Measurements from ENCODE around the gene HNRNPK. TPM values are rescaled to one million over a fixed set of nuclear protein-coding genes. Genes with fewer than 3 reads are reported as not detected.

HNRNPK gene
- total and polyA plus RNA-seq, 2 of the 4 experiments (the other 2 are of a cell fraction) = 422 to 458 TPM

GRCh38 chr9:83932011-83932410 is 48.0 kb downstream of the HNRNPK start:
- ChIA-PET POLR2A (ENCODE audit: unreplicated experiment) (no interaction called here), CTCF (no interaction called here)
- no peak overlapping the region for H3K56ac ChIP-seq (ENCODE audit: extremely low read depth, insufficient read depth, low read length)
- no peaks in the 10 kb centered on the region for H4K20me1 ChIP-seq (ENCODE audit: insufficient read depth, low read length)
- no peak overlapping the region for H3K4me2 ChIP-seq (ENCODE audit: low read depth, low read length)
- in situ Hi-C loops (cut with MboI; ENCODE audit: low sequenced_read_pairs) (no loop called here), intact Hi-C loops (cut with micrococcal nuclease) (loop anchor here (10.0 kb wide), 1 partner anchor 1683 kb away; no protein-coding TSS in a partner anchor), dilution Hi-C loops (cut with HindIII; ENCODE audit: low sequenced_read_pairs, unreplicated experiment) (no loop called here)
- H2BK5ac ChIP-seq (ENCODE audit: low read depth, low read length, poor library complexity, severe bottlenecking) = no peak overlapping the region
- no peaks in the 10 kb centered on the region for H3K9me3 ChIP-seq (ENCODE audit: control insufficient read depth, insufficient read depth, low read length)
- H3K9me1 ChIP-seq (ENCODE audit: insufficient read depth, low read length) = peaks cover 2% of the 10 kb centered on the region; the same call in 1 of the 2 replicates
- no peaks in the 10 kb centered on the region for H3K27me3 ChIP-seq (ENCODE audit: control insufficient read depth, insufficient read depth, low read length)
- H4K91ac ChIP-seq (ENCODE audit: insufficient read depth, low read depth, low read length) = no peak overlapping the region
- H3K23ac ChIP-seq (ENCODE audit: low read depth, low read length) = no peak overlapping the region
- no peak overlapping the region for H3K18ac ChIP-seq (ENCODE audit: low read depth, low read length)
- no peak overlapping the region for H2AK5ac ChIP-seq (ENCODE audit: low read depth, low read length)
- no peak overlapping the region for H2BK20ac ChIP-seq (ENCODE audit: low read depth, low read length)
- no peaks in the 10 kb centered on the region for H3K36me3 ChIP-seq (ENCODE audit: control insufficient read depth, insufficient read depth, low read length)
- H3K9ac ChIP-seq (ENCODE audit: low read depth, low read length) = no peak overlapping the region
- H3K4ac ChIP-seq (ENCODE audit: low read depth, low read length) = no peak overlapping the region
- no peak overlapping the region for H2BK15ac ChIP-seq (ENCODE audit: low read depth, low read length)
- TF ChIP-seq CTCF (conservative IDR thresholded peaks at IDR 0.05; ENCODE audit: low read depth, low read length) (no peak), MAZ (IDR thresholded peaks at IDR 0.05; ENCODE audit: borderline replicate concordance, low read depth, low read length) (no peak), NFE2L2 (IDR thresholded peaks at IDR 0.05; ENCODE audit: low read depth, low read length) (no peak), USF2 (IDR thresholded peaks at IDR 0.05; ENCODE audit: low read depth, low read length) (no peak), FOS (IDR thresholded peaks at IDR 0.05; ENCODE audit: low read depth, low read length) (no peak), SMC3 (IDR thresholded peaks at IDR 0.05; ENCODE audit: low read depth, low read length) (no peak), MXI1 (IDR thresholded peaks at IDR 0.05; ENCODE audit: borderline replicate concordance, low read depth, low read length) (no peak), RCOR1 (IDR thresholded peaks at IDR 0.05; ENCODE audit: insufficient replicate concordance, low read length) (no peak), ELK1 (IDR thresholded peaks at IDR 0.05; ENCODE audit: borderline replicate concordance, low read depth, low read length) (no peak), BHLHE40 (IDR thresholded peaks at IDR 0.05; ENCODE audit: low read depth, low read length) (no peak), CEBPB (IDR thresholded peaks at IDR 0.05; ENCODE audit: low read depth, low read length) (no peak), RFX5 (IDR thresholded peaks at IDR 0.05; ENCODE audit: low read depth, low read length) (no peak), MAFK (IDR thresholded peaks at IDR 0.05; ENCODE audit: low read depth, low read length) (no peak), POLR2A (IDR thresholded peaks at IDR 0.05; ENCODE audit: low read depth, low read length) (no peak), CHD1 (IDR thresholded peaks at IDR 0.05; ENCODE audit: low read depth, low read length) (no peak), RAD21 (IDR thresholded peaks at IDR 0.05; ENCODE audit: low read length) (no peak)
- H3K4me1 ChIP-seq (ENCODE audit: control insufficient read depth, insufficient read depth, low read length) = peaks cover 5% of the 10 kb centered on the region
- no CpG with 5 or more reads among the region's 2 CpGs for WGBS, 2 experiments (ENCODE audit: extremely low coverage in 2 of 2, insufficient read length in 1 of 2)
- ATAC-seq (ENCODE audit: low read depth) (no peak), DNase-seq (no peak)
- no peak overlapping the region for H4K8ac ChIP-seq (ENCODE audit: low read depth in 2 of 2, low read length in 2 of 2)
- H2AFZ ChIP-seq (replicated peaks; ENCODE audit: low read length, poor library complexity) = no peak overlapping the region
- BruUV-seq (replicated peaks) = no TSS peak
- no peak overlapping the region for H2AK9ac ChIP-seq (replicated peaks; ENCODE audit: low read depth, low read length, poor library complexity)
- H3K27ac ChIP-seq (ENCODE audit: insufficient read depth, low read length) = no peak overlapping the region
- H2BK120ac ChIP-seq (ENCODE audit: low read depth, low read length) = no peak overlapping the region
- H3K14ac ChIP-seq (replicated peaks; ENCODE audit: low read depth, low read length) = no peak overlapping the region
- no peaks in the 10 kb centered on the region for H3K79me1 ChIP-seq (ENCODE audit: low read depth in 1 of 2, low read length in 2 of 2)
- H4K5ac ChIP-seq (ENCODE audit: low read depth, low read length) = no peak overlapping the region
- no peak overlapping the region for H3K4me3 ChIP-seq (ENCODE audit: insufficient read depth, low read depth, low read length)

Measured in IMR-90 (cell line).